Measurements from ENCODE around the gene LAMC1. TPM values are rescaled to one million over a fixed set of nuclear protein-coding genes. Genes with fewer than 3 reads are reported as not detected.

The LAMC1 gene
- total and polyA plus RNA-seq, 2 experiments from 2014 or later: 18.4 to 116 TPM

DNA sequence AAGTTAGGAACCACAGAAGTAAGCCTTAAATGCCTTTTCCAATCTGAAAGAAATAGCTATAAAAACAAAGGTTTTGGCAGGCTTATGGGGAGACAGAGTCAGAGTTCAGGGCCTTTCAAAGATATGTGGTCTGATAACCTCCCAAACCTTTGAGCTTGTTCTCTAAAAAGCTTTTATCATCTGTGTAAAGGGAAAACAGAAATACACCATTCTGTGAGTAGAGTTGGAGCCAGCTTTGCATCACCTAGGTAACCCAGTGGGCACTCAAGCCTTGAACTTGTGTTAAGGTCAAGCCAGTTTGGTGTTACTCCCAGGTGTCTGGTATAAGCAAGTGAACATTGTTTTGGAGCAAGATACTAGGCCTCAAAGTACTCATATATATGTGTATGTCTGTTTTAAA lies 50.1 kb downstream of the LAMC1 start:
- TF ChIP-seq, protein P1, sequence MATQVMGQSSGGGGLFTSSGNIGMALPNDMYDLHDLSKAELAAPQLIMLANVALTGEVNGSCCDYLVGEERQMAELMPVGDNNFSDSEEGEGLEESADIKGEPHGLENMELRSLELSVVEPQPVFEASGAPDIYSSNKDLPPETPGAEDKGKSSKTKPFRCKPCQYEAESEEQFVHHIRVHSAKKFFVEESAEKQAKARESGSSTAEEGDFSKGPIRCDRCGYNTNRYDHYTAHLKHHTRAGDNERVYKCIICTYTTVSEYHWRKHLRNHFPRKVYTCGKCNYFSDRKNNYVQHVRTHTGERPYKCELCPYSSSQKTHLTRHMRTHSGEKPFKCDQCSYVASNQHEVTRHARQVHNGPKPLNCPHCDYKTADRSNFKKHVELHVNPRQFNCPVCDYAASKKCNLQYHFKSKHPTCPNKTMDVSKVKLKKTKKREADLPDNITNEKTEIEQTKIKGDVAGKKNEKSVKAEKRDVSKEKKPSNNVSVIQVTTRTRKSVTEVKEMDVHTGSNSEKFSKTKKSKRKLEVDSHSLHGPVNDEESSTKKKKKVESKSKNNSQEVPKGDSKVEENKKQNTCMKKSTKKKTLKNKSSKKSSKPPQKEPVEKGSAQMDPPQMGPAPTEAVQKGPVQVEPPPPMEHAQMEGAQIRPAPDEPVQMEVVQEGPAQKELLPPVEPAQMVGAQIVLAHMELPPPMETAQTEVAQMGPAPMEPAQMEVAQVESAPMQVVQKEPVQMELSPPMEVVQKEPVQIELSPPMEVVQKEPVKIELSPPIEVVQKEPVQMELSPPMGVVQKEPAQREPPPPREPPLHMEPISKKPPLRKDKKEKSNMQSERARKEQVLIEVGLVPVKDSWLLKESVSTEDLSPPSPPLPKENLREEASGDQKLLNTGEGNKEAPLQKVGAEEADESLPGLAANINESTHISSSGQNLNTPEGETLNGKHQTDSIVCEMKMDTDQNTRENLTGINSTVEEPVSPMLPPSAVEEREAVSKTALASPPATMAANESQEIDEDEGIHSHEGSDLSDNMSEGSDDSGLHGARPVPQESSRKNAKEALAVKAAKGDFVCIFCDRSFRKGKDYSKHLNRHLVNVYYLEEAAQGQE (IDR thresholded peaks at IDR 0.05; ENCODE audit: unreplicated experiment): no peak
- no peak for TF ChIP-seq ZNF114 (CRISPR knock-in tag; IDR thresholded peaks at IDR 0.05)
- TF ChIP-seq EZH2phosphoT487 (IDR thresholded peaks at IDR 0.05; ENCODE audit: unreplicated experiment): no peak
- TF ChIP-seq ZNF331 (CRISPR knock-in tag; IDR thresholded peaks at IDR 0.05; ENCODE audit: low read depth): no peak
- TF ChIP-seq STAT1 (IDR thresholded peaks at IDR 0.05; ENCODE audit: unreplicated experiment): no peak
- TF ChIP-seq CREB1 (CRISPR knock-in tag; IDR thresholded peaks at IDR 0.05; ENCODE audit: low read depth): no peak
- no peak for TF ChIP-seq NANOG (IDR thresholded peaks at IDR 0.05; ENCODE audit: borderline replicate concordance)
- TF ChIP-seq JUNB (IDR thresholded peaks at IDR 0.05; ENCODE audit: unreplicated experiment): no peak
- no peak for TF ChIP-seq POLR2AphosphoS5 (IDR thresholded peaks at IDR 0.05; ENCODE audit: low read depth)
- TF ChIP-seq, protein P2, sequence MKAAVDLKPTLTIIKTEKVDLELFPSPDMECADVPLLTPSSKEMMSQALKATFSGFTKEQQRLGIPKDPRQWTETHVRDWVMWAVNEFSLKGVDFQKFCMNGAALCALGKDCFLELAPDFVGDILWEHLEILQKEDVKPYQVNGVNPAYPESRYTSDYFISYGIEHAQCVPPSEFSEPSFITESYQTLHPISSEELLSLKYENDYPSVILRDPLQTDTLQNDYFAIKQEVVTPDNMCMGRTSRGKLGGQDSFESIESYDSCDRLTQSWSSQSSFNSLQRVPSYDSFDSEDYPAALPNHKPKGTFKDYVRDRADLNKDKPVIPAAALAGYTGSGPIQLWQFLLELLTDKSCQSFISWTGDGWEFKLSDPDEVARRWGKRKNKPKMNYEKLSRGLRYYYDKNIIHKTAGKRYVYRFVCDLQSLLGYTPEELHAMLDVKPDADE (IDR thresholded peaks at IDR 0.05): no peak
- TF ChIP-seq, protein P3, sequence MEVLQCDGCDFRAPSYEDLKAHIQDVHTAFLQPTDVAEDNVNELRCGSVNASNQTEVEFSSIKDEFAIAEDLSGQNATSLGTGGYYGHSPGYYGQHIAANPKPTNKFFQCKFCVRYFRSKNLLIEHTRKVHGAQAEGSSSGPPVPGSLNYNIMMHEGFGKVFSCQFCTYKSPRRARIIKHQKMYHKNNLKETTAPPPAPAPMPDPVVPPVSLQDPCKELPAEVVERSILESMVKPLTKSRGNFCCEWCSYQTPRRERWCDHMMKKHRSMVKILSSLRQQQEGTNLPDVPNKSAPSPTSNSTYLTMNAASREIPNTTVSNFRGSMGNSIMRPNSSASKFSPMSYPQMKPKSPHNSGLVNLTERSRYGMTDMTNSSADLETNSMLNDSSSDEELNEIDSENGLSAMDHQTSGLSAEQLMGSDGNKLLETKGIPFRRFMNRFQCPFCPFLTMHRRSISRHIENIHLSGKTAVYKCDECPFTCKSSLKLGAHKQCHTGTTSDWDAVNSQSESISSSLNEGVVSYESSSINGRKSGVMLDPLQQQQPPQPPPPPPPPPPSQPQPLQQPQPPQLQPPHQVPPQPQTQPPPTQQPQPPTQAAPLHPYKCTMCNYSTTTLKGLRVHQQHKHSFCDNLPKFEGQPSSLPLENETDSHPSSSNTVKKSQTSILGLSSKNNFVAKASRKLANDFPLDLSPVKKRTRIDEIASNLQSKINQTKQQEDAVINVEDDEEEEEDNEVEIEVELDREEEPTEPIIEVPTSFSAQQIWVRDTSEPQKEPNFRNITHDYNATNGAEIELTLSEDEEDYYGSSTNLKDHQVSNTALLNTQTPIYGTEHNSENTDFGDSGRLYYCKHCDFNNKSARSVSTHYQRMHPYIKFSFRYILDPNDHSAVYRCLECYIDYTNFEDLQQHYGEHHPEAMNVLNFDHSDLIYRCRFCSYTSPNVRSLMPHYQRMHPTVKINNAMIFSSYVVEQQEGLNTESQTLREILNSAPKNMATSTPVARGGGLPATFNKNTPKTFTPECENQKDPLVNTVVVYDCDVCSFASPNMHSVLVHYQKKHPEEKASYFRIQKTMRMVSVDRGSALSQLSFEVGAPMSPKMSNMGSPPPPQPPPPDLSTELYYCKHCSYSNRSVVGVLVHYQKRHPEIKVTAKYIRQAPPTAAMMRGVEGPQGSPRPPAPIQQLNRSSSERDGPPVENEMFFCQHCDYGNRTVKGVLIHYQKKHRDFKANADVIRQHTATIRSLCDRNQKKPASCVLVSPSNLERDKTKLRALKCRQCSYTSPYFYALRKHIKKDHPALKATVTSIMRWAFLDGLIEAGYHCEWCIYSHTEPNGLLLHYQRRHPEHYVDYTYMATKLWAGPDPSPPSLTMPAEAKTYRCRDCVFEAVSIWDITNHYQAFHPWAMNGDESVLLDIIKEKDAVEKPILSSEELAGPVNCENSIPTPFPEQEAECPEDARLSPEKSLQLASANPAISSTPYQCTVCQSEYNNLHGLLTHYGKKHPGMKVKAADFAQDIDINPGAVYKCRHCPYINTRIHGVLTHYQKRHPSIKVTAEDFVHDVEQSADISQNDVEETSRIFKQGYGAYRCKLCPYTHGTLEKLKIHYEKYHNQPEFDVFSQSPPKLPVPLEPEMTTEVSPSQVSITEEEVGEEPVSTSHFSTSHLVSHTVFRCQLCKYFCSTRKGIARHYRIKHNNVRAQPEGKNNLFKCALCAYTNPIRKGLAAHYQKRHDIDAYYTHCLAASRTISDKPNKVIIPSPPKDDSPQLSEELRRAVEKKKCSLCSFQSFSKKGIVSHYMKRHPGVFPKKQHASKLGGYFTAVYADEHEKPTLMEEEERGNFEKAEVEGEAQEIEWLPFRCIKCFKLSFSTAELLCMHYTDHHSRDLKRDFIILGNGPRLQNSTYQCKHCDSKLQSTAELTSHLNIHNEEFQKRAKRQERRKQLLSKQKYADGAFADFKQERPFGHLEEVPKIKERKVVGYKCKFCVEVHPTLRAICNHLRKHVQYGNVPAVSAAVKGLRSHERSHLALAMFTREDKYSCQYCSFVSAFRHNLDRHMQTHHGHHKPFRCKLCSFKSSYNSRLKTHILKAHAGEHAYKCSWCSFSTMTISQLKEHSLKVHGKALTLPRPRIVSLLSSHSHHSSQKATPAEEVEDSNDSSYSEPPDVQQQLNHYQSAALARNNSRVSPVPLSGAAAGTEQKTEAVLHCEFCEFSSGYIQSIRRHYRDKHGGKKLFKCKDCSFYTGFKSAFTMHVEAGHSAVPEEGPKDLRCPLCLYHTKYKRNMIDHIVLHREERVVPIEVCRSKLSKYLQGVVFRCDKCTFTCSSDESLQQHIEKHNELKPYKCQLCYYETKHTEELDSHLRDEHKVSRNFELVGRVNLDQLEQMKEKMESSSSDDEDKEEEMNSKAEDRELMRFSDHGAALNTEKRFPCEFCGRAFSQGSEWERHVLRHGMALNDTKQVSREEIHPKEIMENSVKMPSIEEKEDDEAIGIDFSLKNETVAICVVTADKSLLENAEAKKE (CRISPR knock-in tag; IDR thresholded peaks at IDR 0.05): no peak
- TF ChIP-seq, protein P4, sequence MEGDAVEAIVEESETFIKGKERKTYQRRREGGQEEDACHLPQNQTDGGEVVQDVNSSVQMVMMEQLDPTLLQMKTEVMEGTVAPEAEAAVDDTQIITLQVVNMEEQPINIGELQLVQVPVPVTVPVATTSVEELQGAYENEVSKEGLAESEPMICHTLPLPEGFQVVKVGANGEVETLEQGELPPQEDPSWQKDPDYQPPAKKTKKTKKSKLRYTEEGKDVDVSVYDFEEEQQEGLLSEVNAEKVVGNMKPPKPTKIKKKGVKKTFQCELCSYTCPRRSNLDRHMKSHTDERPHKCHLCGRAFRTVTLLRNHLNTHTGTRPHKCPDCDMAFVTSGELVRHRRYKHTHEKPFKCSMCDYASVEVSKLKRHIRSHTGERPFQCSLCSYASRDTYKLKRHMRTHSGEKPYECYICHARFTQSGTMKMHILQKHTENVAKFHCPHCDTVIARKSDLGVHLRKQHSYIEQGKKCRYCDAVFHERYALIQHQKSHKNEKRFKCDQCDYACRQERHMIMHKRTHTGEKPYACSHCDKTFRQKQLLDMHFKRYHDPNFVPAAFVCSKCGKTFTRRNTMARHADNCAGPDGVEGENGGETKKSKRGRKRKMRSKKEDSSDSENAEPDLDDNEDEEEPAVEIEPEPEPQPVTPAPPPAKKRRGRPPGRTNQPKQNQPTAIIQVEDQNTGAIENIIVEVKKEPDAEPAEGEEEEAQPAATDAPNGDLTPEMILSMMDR (conservative IDR thresholded peaks at IDR 0.05; ENCODE audit: low read depth in 2 of 2): no peak
- H3K4me3 ChIP-seq: no peak overlapping the region
- H3K9me3 Mint-ChIP-seq: peaks cover 8% of the 10 kb centered on the region
- peaks cover 38% of the 10 kb centered on the region for H3K4me1 Mint-ChIP-seq
- DNase-seq (ENCODE audit: low spot score) (no peak), ATAC-seq (no peak)
- H3K27me3 ChIP-seq (ENCODE audit: insufficient read depth): no peaks in the 10 kb centered on the region
- H3K27me3 Mint-ChIP-seq (ENCODE audit: insufficient read depth, low read depth, poor library complexity): no peaks in the 10 kb centered on the region
- peaks cover 17% of the 10 kb centered on the region for H3K4me1 ChIP-seq (ENCODE audit: insufficient read depth)
- peaks cover 71% of the 10 kb centered on the region for H3K79me2 ChIP-seq (replicated peaks; ENCODE audit: insufficient read depth)
- no peaks in the 10 kb centered on the region for H3F3A ChIP-seq (replicated peaks; ENCODE audit: low read depth)
- H3K36me3 ChIP-seq (ENCODE audit: insufficient read depth): no peaks in the 10 kb centered on the region
- H3K27ac ChIP-seq (ENCODE audit: low read depth): no peak overlapping the region
- H2AFZ ChIP-seq: no peak overlapping the region
- no peaks in the 10 kb centered on the region for H3K9me2 ChIP-seq (ENCODE audit: insufficient read depth)
- H3K27ac Mint-ChIP-seq: no peak overlapping the region
- H4K20me1 ChIP-seq (replicated peaks; ENCODE audit: insufficient read depth): 0 out of 2 replicates have a peak, but pooled peaks cover 4% of the 10 kb centered on the region
- no peak overlapping the region for H3K4me2 ChIP-seq
- H3K4me3 Mint-ChIP-seq: no peak overlapping the region
- peaks cover 8% of the 10 kb centered on the region for H3K36me3 Mint-ChIP-seq (ENCODE audit: low read depth)

Measured in GM23338 (cell line).